ENCODE data around the gene IFRD2.

GRCh38 chr3:50322386-50323091, 30.3 kb upstream of the IFRD2 start, which contains the start of gene HYAL2:
- TF ChIP-seq, protein P1, sequence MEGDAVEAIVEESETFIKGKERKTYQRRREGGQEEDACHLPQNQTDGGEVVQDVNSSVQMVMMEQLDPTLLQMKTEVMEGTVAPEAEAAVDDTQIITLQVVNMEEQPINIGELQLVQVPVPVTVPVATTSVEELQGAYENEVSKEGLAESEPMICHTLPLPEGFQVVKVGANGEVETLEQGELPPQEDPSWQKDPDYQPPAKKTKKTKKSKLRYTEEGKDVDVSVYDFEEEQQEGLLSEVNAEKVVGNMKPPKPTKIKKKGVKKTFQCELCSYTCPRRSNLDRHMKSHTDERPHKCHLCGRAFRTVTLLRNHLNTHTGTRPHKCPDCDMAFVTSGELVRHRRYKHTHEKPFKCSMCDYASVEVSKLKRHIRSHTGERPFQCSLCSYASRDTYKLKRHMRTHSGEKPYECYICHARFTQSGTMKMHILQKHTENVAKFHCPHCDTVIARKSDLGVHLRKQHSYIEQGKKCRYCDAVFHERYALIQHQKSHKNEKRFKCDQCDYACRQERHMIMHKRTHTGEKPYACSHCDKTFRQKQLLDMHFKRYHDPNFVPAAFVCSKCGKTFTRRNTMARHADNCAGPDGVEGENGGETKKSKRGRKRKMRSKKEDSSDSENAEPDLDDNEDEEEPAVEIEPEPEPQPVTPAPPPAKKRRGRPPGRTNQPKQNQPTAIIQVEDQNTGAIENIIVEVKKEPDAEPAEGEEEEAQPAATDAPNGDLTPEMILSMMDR (IDR thresholded peaks at IDR 0.05) = no peak
- no peak for TF ChIP-seq POLR2A (IDR thresholded peaks at IDR 0.05)
